Measurements from ENCODE around the gene MUC13.

GRCh38 chr3:124962403-124962940, 27.9 kb upstream of the MUC13 start:
- TF ChIP-seq, protein P1, sequence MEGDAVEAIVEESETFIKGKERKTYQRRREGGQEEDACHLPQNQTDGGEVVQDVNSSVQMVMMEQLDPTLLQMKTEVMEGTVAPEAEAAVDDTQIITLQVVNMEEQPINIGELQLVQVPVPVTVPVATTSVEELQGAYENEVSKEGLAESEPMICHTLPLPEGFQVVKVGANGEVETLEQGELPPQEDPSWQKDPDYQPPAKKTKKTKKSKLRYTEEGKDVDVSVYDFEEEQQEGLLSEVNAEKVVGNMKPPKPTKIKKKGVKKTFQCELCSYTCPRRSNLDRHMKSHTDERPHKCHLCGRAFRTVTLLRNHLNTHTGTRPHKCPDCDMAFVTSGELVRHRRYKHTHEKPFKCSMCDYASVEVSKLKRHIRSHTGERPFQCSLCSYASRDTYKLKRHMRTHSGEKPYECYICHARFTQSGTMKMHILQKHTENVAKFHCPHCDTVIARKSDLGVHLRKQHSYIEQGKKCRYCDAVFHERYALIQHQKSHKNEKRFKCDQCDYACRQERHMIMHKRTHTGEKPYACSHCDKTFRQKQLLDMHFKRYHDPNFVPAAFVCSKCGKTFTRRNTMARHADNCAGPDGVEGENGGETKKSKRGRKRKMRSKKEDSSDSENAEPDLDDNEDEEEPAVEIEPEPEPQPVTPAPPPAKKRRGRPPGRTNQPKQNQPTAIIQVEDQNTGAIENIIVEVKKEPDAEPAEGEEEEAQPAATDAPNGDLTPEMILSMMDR (IDR thresholded peaks at IDR 0.05): no peak
- TF ChIP-seq EP300 (IDR thresholded peaks at IDR 0.05): no peak
- no peak for TF ChIP-seq POLR2A (IDR thresholded peaks at IDR 0.05; ENCODE audit: low read depth)
- no peak for TF ChIP-seq POLR2AphosphoS5 (IDR thresholded peaks at IDR 0.05)

Measured in esophagus muscularis mucosa (tissue), 4 donors.